ENCODE data around the gene C1GALT1.
"Not testable (repeated sequence)": the region's sequence is repeated elsewhere in the genome, so short reads cannot be mapped to it uniquely, and the experiment has no call there.

C1GALT1 gene

GRCh38 chr7:7242899-7243298 is 60.6 kb downstream of the C1GALT1 start:
- DNase-seq: no peak

- DNase-seq: not testable (repeated sequence)
Measured at GRCh38 chr7:7245233-7245632, 62.9 kb downstream of the C1GALT1 start.

GRCh38 chr7:7246223-7246622 is 63.9 kb downstream of the C1GALT1 start:
- DNase-seq: no peak

- DNase-seq: no peak
Measured at GRCh38 chr7:7247658-7248057, 65.3 kb downstream of the C1GALT1 start.

GRCh38 chr7:7249814-7250213 is 67.5 kb downstream of the C1GALT1 start:
- no peak for DNase-seq

GRCh38 chr7:7251742-7252141 is 69.4 kb downstream of the C1GALT1 start:
- DNase-seq: no peak

- no peak for DNase-seq
Measured at GRCh38 chr7:7254319-7254718, 72.0 kb downstream of the C1GALT1 start.

- DNase-seq: no peak
Measured at GRCh38 chr7:7254908-7255307, 72.6 kb downstream of the C1GALT1 start.

- DNase-seq: no peak
Measured at GRCh38 chr7:7256731-7257274, 74.5 kb downstream of the C1GALT1 start.

GRCh38 chr7:7257899-7258692 is 75.8 kb downstream of the C1GALT1 start:
- no peak for DNase-seq

GRCh38 chr7:7261863-7262262 is 79.5 kb downstream of the C1GALT1 start:
- no peak for DNase-seq

GRCh38 chr7:7263297-7264230 is 81.2 kb downstream of the C1GALT1 start:
- no peak for DNase-seq

GRCh38 chr7:7264306-7265040 is 82.1 kb downstream of the C1GALT1 start:
- DNase-seq: no peak

- no peak for DNase-seq
Measured at GRCh38 chr7:7265081-7266075, 83.0 kb downstream of the C1GALT1 start.

- DNase-seq: no peak
Measured at GRCh38 chr7:7266257-7266881, 84.0 kb downstream of the C1GALT1 start.

GRCh38 chr7:7271094-7271874 is 88.9 kb downstream of the C1GALT1 start:
- DNase-seq: no peak

- DNase-seq: no peak
Measured at GRCh38 chr7:7272294-7272693, 90.0 kb downstream of the C1GALT1 start.

- DNase-seq: no peak
Measured at GRCh38 chr7:7274782-7275181, 92.4 kb downstream of the C1GALT1 start.

- no peak for DNase-seq
Measured at GRCh38 chr7:7276161-7276560, 93.8 kb downstream of the C1GALT1 start.

- DNase-seq: no peak
Measured at GRCh38 chr7:7290429-7291122, 108.2 kb downstream of the C1GALT1 start.
